Activated T-cell treated with anti-CD3 and anti-CD28 coated beads, Interleukin-2, amount 50 U/mL, for 24 hours (primary cell): ENCODE data around the gene SRCIN1.

Experiments
- DNase-seq: peaks from one replicate; pipeline ENCODE4 v3.0.0-alpha.2; 2020
- H3K27ac Mint-ChIP-seq: 2 replicates; pipeline ENCODE4 v1.8.0; 2020; ENCODE audit warnings: mild to moderate bottlenecking, mixed read lengths
- H3K27me3 Mint-ChIP-seq: 2 replicates; pipeline ENCODE4 v1.8.0; 2020; ENCODE audit warnings: mixed read lengths
- H3K36me3 Mint-ChIP-seq: 2 replicates; pipeline ENCODE4 v1.8.0; 2020; ENCODE audit warnings: low read depth, mixed read lengths
- H3K4me1 Mint-ChIP-seq: 2 replicates; pipeline ENCODE4 v1.8.0; 2020; ENCODE audit warnings: low read depth, mixed read lengths
- H3K4me3 Mint-ChIP-seq: 2 replicates; pipeline ENCODE4 v1.8.0; 2020; ENCODE audit warnings: mild to moderate bottlenecking, moderate library complexity, mixed read lengths
- H3K9me3 Mint-ChIP-seq: 2 replicates; pipeline ENCODE4 v1.8.0; 2020; ENCODE audit warnings: mixed read lengths

Gene SRCIN1

DNA sequence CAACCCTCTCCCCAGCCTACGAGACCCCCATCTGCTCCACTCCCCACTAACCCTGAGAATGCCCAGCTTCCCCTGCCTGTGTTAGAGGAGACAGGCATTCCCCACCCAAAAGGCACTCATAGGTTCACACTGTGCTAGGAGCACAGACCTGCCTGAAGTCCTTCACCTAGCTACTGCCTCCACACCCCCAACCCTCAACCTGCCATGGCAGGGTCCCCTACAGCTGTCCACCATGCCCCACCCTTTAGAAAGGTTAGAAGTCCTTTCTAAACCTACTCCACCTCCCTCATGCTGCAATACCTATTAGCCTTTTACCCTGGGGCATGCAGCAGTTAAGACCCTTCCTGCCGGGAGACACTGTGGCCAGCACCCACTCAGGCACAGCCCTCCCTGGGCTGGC lies 9.1 kb downstream of the SRCIN1 start:
- Mint-ChIP-seq H3K4me3 (no peak overlapping the region), H3K4me1 (peaks cover 16% of the 10 kb centered on the region), H3K9me3 (no peaks in the 10 kb centered on the region), H3K36me3 (no peaks in the 10 kb centered on the region), H3K27ac (no peak overlapping the region), H3K27me3 (peaks cover 99% of the 10 kb centered on the region)
- no peak for DNase-seq

GRCh38 chr17:38595892-38596291 lies 9.9 kb downstream of the SRCIN1 start:
- peaks cover 20% of the 10 kb centered on the region for H3K4me1 Mint-ChIP-seq
- H3K9me3 Mint-ChIP-seq = no peaks in the 10 kb centered on the region
- DNase-seq = no peak
- H3K36me3 Mint-ChIP-seq = no peaks in the 10 kb centered on the region
- H3K4me3 Mint-ChIP-seq = no peak overlapping the region
- H3K27me3 Mint-ChIP-seq = peaks cover 99% of the 10 kb centered on the region
- H3K27ac Mint-ChIP-seq = no peak overlapping the region

DNA sequence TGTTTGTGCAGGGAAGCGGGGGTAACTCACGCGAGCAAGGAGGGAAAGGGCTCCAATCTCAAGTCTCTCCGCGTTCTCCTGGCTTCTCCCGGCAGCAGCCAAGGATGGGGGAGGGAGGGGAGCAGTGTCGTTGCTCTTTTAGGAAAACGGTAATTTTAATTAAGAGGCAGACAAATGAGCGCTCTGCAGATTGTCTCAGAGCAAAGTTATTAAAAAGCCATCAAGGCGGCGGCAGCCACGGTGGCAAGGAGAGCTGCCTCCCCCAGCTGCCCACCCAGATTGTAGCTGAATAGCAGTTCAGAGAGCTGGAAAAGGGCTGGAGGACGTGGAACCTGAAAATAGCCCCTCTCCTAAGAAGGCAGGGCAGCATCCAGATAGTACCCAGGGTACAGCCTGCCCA lies 11.6 kb downstream of the SRCIN1 start:
- no peaks in the 10 kb centered on the region for H3K9me3 Mint-ChIP-seq
- H3K27ac Mint-ChIP-seq = no peak overlapping the region
- no peak for DNase-seq
- H3K4me3 Mint-ChIP-seq = no peak overlapping the region
- no peaks in the 10 kb centered on the region for H3K36me3 Mint-ChIP-seq
- H3K4me1 Mint-ChIP-seq = peaks cover 20% of the 10 kb centered on the region
- H3K27me3 Mint-ChIP-seq = peaks cover 100% of the 10 kb centered on the region

GRCh38 chr17:38592487-38592886 lies 13.3 kb downstream of the SRCIN1 start:
- Mint-ChIP-seq H3K9me3 (no peaks in the 10 kb centered on the region), H3K27ac (no peak overlapping the region), H3K4me1 (peaks cover 20% of the 10 kb centered on the region), H3K27me3 (peaks cover 100% of the 10 kb centered on the region), H3K4me3 (no peak overlapping the region), H3K36me3 (no peaks in the 10 kb centered on the region)
- no peak for DNase-seq

DNA sequence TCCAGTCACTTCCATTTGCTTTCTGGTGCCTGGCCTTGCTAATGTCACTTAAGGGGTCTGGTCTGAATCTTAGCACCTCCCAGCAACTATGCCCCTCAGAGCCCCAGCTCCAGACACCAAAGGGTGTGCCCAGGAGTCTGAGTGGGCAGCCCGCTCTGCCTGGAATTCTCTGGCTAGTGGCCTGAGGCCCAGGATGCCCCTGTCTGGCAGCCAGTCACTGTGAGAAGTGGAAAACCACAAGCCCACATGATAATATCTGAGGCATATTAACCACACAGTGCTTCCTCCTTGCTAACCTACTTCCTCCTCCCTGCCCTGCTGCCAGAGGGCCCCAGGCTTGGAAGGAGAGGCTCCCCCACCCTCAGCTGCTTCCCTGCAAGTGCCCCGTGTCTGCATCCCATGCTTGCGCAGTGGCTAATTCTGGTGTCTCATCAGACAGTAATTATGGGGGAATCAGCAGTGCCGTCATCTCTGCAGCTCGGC lies 14.0 kb downstream of the SRCIN1 start:
- Mint-ChIP-seq H3K4me1 (peaks cover 20% of the 10 kb centered on the region), H3K9me3 (no peaks in the 10 kb centered on the region), H3K27ac (no peak overlapping the region), H3K36me3 (no peaks in the 10 kb centered on the region), H3K27me3 (peaks cover 100% of the 10 kb centered on the region), H3K4me3 (no peak overlapping the region)
- DNase-seq = no peak

DNA sequence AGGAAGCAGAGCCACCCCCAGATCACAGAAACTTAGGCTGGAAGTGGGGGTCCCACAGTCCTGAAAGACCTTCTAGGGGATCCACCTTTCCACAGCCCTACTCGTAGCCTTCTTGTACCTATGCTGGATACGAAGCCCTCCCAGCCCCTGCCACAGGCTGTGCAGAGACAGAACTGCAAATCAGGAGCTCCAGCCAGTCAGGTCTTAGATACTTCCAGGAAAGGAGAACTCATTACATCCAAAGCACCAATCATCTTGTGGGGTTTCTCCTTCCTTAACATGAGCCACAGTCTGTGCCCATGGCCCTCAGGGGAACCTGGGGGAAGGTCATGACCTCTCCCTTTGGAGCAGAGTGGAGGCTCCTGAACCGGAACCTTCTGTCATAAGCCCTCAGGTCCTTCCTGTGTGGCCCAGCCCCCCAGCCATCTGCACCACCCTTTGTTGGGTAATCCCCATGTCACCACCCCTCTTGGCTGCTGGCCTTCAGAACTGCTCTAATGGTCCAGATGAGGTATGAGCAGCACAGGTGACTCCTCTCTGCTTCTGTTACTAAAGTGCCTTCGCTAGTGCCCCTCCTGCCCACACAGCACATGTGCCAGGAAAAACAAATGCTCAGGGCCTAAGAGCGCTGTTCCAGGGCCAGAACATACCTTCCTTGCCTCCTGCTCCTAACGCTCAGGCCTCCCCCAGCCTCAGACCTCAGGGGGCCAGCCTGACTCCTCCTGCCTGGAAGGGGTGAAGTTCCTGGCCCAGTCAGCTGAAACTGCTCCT lies 14.6 kb downstream of the SRCIN1 start:
- H3K4me3 Mint-ChIP-seq = no peak overlapping the region
- H3K4me1 Mint-ChIP-seq = peaks cover 20% of the 10 kb centered on the region
- H3K27me3 Mint-ChIP-seq = peaks cover 100% of the 10 kb centered on the region
- H3K27ac Mint-ChIP-seq = no peak overlapping the region
- H3K36me3 Mint-ChIP-seq = no peaks in the 10 kb centered on the region
- H3K9me3 Mint-ChIP-seq = no peaks in the 10 kb centered on the region
- no peak for DNase-seq

GRCh38 chr17:38589462-38590114 lies 16.2 kb downstream of the SRCIN1 start:
- no peaks in the 10 kb centered on the region for H3K9me3 Mint-ChIP-seq
- H3K27ac Mint-ChIP-seq = no peak overlapping the region
- no peaks in the 10 kb centered on the region for H3K36me3 Mint-ChIP-seq
- no peak overlapping the region for H3K4me3 Mint-ChIP-seq
- H3K27me3 Mint-ChIP-seq = peaks cover 100% of the 10 kb centered on the region
- peaks cover 21% of the 10 kb centered on the region for H3K4me1 Mint-ChIP-seq
- no peak for DNase-seq

DNA sequence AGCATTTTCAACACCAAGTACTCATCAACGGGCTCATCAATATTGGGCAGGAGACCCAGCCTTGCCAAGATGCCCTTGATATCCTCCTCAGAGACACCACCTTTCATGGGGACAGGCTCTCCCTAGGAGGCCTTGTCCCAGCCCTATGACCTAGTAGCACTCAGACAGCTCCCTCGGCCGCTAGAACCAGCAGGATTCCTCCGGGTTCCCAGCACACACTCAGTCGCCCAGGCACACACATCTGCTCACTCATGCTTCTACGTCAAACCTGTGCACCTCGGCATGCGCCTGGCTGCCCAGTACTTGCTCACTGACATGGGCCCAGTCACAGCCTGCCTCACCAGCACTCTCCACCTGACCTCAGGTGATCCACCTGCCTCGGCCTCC lies 17.0 kb downstream of the SRCIN1 start:
- Mint-ChIP-seq H3K27me3 (peaks cover 100% of the 10 kb centered on the region), H3K4me1 (peaks cover 25% of the 10 kb centered on the region), H3K36me3 (no peaks in the 10 kb centered on the region), H3K9me3 (no peaks in the 10 kb centered on the region), H3K4me3 (no peak overlapping the region), H3K27ac (no peak overlapping the region)
- DNase-seq = no peak

- no peak for DNase-seq
- no peaks in the 10 kb centered on the region for H3K36me3 Mint-ChIP-seq
- H3K9me3 Mint-ChIP-seq = no peaks in the 10 kb centered on the region
- no peak overlapping the region for H3K4me3 Mint-ChIP-seq
- no peak overlapping the region for H3K27ac Mint-ChIP-seq
- peaks cover 25% of the 10 kb centered on the region for H3K4me1 Mint-ChIP-seq
- peaks cover 96% of the 10 kb centered on the region for H3K27me3 Mint-ChIP-seq
Measured at GRCh38 chr17:38587947-38588787, 17.6 kb downstream of the SRCIN1 start.

DNA sequence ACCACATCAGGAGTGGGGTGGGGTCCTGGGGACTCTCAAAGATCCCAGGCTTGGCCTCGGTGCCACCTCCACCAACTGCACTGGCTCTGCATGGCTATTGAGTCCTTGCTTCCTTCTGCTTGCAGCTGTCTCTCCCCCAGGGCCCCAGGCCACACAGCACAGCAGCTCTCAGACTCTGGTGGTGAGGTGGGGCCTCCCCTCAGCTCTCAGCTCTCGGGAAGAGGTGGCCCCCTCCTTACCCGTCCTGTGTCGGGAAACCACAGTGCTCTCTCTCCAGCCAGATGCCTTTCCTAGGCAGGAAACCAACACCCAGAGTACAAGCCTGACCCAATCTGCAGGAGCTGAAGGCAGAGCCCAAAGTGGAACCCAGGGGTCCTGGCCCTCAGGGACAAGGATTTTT lies 18.5 kb downstream of the SRCIN1 start:
- Mint-ChIP-seq H3K9me3 (no peaks in the 10 kb centered on the region), H3K36me3 (no peaks in the 10 kb centered on the region), H3K27me3 (peaks cover 94% of the 10 kb centered on the region), H3K27ac (no peak overlapping the region), H3K4me1 (peaks cover 19% of the 10 kb centered on the region), H3K4me3 (no peak overlapping the region)
- DNase-seq = no peak

DNA sequence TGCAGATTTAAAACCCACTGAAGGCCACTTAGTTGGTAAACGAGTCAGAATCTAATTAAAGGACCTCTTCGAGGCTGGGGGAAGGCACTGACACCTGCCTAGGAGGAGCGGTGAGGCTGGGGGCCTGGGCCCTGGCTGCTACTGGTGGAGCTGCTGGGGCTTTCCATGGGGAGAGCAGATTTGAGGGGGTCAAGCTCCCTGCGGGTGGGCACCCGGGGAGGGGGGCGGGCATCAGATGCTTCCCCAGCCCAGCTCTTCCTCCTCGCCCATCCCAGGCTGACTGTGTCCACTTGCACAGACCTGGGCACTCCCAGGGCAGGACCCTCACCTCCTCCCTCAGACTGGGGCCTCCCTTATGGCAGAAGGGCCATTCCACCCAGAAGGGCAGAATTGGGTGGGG lies 19.0 kb downstream of the SRCIN1 start:
- H3K4me3 Mint-ChIP-seq = no peak overlapping the region
- DNase-seq = no peak
- H3K9me3 Mint-ChIP-seq = no peaks in the 10 kb centered on the region
- no peaks in the 10 kb centered on the region for H3K36me3 Mint-ChIP-seq
- H3K27ac Mint-ChIP-seq = no peak overlapping the region
- peaks cover 15% of the 10 kb centered on the region for H3K4me1 Mint-ChIP-seq
- H3K27me3 Mint-ChIP-seq = peaks cover 94% of the 10 kb centered on the region

DNA sequence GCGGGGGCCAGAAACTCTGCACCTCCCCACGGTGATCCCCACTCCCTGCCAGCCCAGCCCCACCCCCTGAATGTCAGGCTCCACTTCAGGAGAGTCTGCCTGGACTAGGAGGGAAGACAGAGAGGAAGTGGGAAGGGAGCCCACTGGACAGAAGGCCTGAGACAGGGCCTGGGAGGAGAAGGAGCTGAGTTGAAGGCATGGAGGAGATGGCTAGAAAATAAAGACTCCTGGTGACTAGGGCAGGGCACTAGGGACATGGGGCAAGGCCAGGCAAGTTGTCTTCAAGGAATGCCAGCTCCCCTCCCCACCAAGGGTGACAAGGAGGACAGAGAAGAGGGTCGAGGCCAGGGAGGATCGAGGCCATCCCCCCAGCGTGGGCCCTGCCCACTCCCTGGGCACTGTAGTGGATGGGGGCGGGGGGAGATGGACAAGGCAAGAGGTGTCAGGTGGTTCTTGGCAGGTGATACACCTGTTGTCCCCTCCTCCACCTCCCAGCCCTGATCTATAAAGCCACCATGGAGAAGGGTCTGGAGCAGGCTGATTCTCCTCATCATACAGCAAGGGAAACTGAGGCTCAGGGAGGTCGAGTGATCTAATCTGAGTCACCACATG lies 19.7 kb downstream of the SRCIN1 start:
- H3K36me3 Mint-ChIP-seq = no peaks in the 10 kb centered on the region
- peaks cover 7% of the 10 kb centered on the region for H3K4me1 Mint-ChIP-seq
- H3K27me3 Mint-ChIP-seq = peaks cover 89% of the 10 kb centered on the region
- H3K9me3 Mint-ChIP-seq = no peaks in the 10 kb centered on the region
- no peak for DNase-seq
- no peak overlapping the region for H3K4me3 Mint-ChIP-seq
- no peak overlapping the region for H3K27ac Mint-ChIP-seq

DNA sequence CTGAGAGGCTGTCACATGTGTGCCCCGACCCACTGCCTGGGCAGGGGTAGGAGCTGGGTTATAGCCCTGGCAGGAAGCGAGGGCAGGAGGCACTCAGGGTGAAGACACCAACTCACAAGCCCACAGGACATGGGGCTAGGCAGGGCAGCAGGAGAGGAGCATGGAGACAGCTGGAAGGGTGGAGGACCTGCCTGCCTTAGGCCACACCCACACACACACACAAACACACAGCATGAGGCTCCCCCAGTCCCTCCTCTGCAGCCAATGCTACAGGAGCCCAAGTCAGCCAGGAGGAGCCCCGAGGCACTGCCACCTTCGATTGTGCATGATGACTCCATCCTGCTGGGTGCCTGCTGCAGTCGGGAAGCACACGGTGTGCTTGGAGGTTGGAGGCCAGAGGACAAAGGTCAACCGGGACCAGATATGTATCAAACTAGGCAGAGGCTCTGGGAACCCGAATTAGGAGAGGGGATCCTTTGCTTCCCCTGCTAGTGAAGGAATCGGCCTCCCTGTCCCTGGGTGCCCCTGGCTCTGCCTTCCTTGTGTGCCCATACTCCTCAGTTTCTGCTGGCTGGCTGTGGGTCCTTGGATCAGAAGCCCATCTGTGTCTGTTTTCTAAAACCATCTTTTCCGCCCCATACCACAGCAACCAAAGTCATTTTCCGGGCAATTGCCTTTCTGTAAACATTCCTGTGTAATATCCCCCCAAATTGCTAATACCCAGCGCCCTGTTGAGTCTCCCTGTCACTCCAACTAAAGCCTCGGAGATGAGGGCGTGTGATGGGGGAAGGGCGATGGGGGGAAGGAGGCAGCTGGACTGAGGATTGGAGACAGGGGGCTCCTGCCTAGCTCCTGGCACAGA lies 20.5 kb downstream of the SRCIN1 start:
- H3K4me3 Mint-ChIP-seq = no peak overlapping the region

More for the DNA sequence above, 20.5 kb downstream of the SRCIN1 start:
- no peaks in the 10 kb centered on the region for H3K36me3 Mint-ChIP-seq
- no peak for DNase-seq
- H3K27me3 Mint-ChIP-seq = peaks cover 87% of the 10 kb centered on the region
- H3K4me1 Mint-ChIP-seq = peaks cover 6% of the 10 kb centered on the region
- no peak overlapping the region for H3K27ac Mint-ChIP-seq
- no peaks in the 10 kb centered on the region for H3K9me3 Mint-ChIP-seq
